ENCODE data around the gene COX17.

The COX17 gene

GRCh38 chr3:119673875-119674274, 3.3 kb downstream of the COX17 start:
- no peak for DNase-seq

DNA sequence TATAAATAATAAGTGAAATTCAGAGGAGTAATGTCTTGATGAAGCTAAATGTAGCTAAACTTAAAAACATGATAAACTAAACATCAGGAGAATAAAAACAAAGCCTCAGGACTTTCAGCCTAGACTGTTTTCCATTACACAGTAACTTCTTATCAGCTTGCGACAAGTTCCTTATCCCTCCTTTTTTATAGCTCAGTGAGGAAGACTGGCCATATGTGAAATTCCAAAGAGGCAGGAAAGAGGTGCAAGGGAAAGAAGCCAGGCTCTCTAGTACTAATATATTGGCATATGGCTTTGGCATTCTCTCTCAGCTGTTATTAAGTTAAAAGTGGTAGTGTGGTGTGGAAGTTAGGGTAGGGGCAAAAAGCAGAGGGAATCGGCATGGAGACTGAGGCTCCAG, 4.4 kb downstream of the COX17 start:
- no peak for DNase-seq

DNA sequence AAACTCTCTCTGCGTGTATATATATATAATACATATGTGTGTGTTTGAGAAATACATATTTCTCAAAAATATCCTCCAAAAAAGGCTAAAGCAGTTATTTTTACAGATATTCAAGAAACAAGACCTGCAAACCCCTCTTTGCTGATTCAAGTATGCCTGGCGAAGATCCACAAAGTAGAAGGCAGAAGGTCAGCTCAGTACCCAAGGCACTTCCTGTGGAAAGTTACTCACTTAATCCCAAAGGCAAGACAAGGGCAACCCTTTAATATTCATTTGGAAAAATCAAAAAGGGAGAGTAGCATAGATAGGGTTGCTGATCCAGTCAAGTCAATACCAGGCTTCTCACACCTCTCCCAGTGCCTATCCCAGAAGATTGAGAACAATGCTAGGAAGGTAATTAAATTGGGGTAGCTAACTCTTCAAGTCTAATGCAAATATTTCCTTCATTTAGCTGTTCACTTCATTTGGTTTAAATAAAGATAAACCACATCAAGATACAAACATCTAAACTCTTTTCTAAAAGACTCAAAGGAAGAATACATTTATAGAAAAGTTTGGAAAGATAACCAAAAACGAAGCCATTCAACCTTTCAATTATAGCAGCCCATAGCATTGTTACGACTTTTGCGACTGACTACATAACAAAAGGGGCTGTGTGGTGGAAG, 7.2 kb downstream of the COX17 start:
- DNase-seq: no peak

- no peak for DNase-seq
Observed at GRCh38 chr3:119665954-119666559, 11.1 kb downstream of the COX17 start.

DNA sequence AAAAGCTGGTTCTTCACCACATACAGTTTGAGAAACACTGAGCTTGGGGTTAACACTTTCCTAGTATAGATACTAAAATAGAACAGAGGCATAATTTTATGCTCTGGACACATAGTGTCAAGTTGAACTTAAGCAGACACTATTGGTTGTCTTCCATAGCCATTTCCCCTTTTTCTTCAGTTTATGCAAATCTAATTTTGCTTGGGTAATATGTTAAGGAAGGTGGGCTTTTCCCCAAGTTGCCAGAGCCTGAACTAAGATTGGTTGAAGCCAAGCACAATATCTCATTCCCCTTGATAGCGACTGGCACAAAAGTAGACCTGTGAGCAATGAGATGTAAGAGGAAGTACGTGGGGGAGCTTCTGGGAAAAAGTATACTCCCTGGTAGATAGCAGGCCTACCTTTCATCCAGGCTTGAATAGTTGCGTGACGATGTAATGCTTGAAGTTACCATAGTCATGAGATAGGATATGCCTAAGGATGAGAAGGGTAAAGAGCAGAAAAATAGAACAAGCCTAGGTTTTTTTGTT, 12.3 kb downstream of the COX17 start:
- DNase-seq: no peak

DNA sequence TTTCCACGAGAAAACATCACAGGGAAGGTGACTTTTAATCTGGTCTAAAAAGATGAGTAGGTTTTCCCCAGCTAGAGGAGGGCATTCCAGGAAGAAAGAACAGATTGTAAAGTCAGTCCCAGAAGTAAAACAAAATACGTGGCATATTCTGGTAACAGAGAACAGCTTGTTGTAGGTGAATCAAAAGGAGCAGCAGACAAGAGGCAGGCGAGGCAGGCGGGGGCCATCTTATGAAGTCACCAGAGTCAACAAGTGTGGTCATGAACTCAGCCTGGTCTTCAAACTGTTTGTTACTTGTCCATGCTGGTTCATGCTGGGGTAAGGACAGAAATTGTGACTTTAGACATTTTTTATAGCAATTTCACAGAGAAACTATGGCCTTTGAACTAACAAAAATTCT, 12.8 kb downstream of the COX17 start:
- no peak for DNase-seq

DNA sequence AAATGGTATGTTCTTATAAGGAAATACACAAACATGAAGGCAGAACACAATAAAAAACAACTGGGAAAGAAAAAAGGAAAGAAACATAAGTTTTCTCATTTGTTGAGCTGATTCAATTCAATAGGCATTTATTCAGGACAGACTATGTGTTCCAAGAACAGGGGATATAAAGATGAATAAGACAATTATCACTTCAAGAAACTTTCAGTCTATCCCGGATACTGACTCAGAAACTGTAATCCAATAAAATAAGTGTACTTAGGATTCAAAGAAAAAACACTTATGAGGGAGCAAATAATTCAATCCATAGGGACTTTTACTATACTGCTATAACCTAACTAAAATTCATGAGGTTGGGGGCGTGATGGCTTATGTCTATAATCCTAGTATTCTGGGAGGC, 13.3 kb downstream of the COX17 start:
- DNase-seq: no peak

- no peak for DNase-seq
Observed at GRCh38 chr3:119662604-119663373, 14.4 kb downstream of the COX17 start.

DNA sequence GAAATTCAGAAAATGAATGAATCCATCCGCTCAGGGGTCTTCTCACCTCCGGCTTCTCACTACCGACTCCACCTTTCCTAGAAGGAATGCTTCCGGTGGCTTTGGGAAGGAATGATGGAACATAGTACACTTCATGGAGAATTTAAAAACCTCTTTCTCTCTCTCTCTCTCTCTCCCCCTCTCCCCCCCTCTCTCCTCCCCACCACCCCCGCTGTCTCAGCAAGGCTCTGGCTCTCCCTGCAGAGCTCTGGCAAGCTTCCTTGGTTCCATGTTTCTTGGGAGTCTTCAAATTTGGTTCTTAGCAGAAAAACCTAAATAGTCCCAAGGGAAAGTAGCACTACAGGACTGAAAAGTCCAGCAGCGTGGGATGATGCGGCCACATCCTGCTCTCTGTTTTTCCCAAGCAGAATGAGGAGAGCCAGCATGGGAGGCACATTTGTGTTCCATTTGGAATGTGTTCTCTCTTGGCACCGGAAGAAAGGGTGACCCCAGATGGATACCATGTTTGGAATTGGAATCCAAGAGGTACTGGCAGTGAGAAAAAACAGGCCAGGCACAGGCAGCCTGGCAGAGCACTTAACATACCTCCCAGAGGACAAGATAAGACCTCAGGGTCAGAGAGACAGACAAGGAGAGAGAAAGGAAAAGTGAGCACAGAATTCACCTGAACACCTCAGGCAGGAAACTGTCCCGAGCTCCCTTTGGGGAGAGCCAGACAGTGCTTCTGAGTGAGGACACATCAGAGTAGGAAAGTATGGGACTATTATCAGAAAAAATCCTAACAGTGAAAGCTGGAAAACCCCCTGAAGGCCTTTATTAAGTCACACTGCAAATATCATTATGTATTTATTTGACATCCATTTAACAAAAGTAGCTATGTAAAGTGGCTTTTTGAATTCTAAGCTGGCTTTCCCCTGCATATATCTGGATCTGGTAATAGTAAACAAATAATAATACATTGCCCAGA, 16.4 kb downstream of the COX17 start, which contains the start of gene POPDC2:
POPDC2 (minus strand) TSS at position 116 of the 967 bp plus-strand sequence. CDS start 166 bp downstream, outside the sequence.
- DNase-seq: no peak

DNA sequence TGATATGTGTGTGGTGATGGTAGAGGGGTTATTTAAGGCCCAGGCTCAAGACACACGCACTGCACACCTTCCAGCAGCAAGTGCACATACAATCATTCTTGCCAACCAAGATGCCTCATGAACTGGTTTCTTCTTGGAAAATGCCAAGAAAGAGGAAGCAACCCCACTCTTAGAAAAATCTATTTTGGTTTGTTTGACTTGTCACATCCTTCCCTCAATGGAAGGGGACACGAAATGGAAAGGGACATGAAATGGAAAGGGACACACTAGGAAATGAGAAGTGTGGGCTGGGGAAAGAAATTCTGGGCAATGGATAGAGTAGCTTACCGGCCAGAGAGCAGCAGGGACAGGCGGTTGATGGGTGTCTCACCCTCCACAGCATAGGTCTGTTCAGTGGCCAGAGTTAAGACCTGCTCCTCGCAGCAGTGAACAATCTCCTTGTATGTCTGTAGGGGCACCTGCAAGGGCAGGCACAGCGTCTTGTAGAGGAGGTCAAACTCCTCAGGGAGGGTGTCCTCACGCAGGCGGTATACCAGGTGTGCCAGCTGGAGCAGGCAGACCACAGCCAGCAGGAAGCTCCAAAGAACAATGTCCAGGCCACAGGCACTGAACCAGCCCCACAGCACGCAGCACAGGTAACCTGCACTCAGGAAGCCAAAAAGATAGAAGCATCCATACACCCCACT, 17.5 kb downstream of the COX17 start:
- no peak for DNase-seq

GRCh38 chr3:119658994-119659393, 18.2 kb downstream of the COX17 start:
- no peak for DNase-seq

- DNase-seq: no peak
Observed at GRCh38 chr3:119657887-119658702, 19.1 kb downstream of the COX17 start.

GRCh38 chr3:119653876-119654275, 23.3 kb downstream of the COX17 start:
- DNase-seq: no peak

DNA sequence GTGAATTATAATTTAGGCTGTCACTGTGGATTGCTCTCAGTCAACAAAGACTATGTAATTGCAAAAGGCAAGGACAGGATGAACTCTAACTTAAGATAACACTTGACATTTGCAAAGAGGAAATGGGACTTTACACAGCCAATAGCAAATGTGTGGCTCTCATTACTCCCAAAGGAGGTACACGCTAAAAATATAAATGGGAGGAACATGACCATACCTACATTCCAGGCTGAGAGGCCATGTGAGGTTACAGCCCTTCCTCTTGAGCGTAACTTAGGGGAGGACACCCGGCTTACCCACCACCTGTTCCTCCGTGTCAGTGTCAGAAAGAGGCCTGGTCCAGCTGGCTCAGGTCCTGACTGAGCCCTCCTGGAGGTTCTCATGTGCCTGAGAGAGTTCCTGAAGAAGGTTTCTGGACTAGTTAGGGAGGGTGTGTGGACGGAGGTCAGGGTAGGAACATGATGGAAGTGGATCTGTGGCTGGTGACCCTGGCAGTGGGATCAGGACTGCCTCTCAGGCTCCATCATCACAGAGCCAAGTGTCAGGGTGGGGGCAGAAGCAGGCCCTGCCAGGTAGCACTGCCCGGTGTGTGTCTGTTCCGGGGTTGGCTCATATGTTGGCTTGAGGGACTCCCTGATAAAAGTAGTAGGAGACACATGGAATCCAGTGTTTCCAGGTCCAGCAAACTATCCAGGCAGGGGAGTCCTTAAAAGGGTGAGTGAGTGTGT, 24.7 kb downstream of the COX17 start:
- no peak for DNase-seq

GRCh38 chr3:119649761-119650160, 27.4 kb downstream of the COX17 start:
- DNase-seq: no peak

DNA sequence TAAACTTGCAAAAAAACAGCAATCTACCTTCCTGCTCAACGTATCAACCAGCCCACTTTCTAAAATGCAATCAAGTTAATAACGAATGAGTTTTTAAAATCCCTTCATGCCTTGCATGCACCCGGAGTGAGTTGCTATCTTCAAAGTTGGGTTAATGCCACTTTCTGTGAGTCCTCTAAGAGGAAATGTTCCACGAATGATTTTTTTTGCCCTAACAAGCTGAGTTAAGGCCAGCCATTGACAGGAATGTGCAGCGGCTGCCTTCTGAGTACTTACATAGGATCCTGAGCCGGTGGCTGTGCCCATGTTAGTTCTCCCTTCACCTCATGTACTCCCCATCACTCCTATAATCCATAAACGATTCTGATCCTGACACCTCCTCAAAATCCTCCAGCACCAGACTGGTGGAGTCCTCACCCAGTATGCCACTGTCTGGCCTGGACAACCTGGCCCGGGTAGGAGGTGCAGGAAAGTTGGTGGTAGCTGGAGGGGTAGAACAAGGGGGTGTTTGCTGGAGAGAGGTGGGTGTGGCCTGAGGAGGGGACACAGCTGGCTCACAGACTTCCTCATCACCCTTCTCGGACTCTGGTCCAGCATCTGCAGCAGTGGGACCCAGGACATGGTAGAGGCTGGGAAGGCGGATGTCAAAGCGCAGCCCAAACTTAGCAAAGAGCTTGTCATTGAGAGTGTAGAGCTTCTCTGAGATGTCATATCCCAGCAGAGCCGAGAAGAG, 29.2 kb downstream of the COX17 start:
- no peak for DNase-seq

- DNase-seq: no peak
Observed at GRCh38 chr3:119647171-119647570, 30.0 kb downstream of the COX17 start.

GRCh38 chr3:119645813-119646212, 31.4 kb downstream of the COX17 start:
- DNase-seq: no peak

DNA sequence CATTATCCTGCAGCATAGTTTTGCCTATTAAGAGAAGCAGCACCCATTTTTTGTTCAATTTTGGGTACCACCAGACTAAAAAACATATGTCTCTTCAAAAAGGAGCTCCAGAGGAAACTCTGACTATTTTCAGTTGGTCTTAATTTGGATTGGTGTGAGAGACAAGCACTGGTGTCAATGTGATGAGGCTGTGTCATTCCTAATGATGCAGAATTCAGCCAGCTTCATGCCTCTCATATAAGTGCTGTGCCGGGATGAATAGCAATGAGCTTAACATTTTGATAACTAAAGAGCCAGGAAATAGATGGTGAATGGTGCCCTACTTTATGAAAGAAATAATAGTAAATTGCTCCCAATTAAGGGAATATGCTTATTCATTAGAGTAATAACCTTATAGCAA, 32.7 kb downstream of the COX17 start:
- DNase-seq: no peak

- DNase-seq: no peak
Observed at GRCh38 chr3:119643528-119643927, 33.7 kb downstream of the COX17 start.

All from CD4-positive, alpha-beta T cell treated with Interferon alpha-2 for 1 hour (primary cell).